HG03196 (cell line): ENCODE results near the gene NSMF.
"Not testable (repeated sequence)": the region's sequence is repeated elsewhere in the genome, so short reads cannot be mapped to it uniquely, and the experiment has no call there.

Experiments
- ATAC-seq: cut with Tn5 transposase; IDR thresholded peaks from one replicate; pipeline ENCODE4 v1.9.1; 2021; ENCODE audit not compliant: unreplicated experiment

NSMF gene

GRCh38 chr9:137477778-137478612, 18.9 kb upstream of the NSMF start:
- no peak for ATAC-seq

DNA sequence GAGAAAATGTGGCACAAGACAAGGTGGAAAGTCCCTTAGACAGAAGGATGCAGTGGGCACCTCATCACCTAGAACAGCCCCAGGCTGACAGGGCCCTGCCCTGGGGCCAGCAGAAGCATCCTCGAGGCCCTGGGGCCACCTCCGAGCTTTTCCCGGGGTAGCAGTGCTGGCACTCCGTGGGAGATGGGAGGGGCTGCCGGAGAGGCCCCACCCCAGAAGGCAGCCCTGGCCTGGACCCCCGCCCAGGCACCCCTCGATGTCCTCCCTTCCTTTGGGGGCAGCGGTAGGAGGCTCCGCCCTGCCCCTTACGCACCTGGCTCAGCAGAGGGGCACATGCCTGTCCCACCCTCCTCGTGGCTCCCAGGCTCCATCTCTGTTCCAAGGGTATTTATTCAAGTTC, 17.7 kb upstream of the NSMF start:
- no peak for ATAC-seq

GRCh38 chr9:137475666-137476065, 16.5 kb upstream of the NSMF start:
- no peak for ATAC-seq

DNA sequence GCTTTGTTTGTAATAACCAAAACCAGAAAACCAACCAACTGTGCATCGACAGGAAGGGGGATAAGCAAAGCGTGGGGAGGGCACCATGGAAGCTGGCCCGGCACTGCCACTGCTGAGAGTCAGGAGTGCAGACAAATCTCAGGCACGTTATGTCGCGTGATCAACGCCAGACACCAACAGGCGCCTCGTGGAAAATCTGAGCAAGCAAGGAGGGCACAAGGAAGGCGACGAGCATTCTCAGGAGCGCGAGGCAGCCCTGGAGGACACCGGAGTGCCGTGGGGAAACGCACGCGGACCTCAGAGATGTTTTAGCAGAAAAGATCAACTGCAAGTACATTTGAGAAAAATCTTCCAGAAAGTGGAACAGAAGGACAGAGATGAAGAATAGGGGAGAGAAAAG, 15.1 kb upstream of the NSMF start:
- ATAC-seq, result no peak

DNA sequence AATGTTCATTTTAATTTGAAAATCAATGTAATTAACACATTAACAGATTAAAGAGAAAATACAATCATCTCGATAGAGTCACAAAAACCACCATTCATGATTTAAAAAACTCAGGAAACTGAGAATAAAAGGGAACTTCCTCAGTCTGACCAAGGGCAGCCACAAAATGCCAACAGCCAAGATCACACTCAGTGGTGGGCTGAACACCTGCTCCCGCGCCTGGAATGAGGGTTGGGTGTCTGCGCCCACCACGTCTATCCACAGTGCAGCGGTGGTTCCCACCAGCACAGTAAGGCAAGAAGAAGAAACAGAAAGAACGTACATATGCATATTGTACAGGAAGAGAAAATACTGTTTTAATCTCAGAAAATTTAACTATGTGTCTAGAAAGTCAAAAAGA, 11.7 kb upstream of the NSMF start:
- ATAC-seq, result no peak

- no peak for ATAC-seq
Observed at GRCh38 chr9:137467896-137468295, 8.8 kb upstream of the NSMF start.

GRCh38 chr9:137467161-137467581, 8.0 kb upstream of the NSMF start:
- no peak for ATAC-seq

DNA sequence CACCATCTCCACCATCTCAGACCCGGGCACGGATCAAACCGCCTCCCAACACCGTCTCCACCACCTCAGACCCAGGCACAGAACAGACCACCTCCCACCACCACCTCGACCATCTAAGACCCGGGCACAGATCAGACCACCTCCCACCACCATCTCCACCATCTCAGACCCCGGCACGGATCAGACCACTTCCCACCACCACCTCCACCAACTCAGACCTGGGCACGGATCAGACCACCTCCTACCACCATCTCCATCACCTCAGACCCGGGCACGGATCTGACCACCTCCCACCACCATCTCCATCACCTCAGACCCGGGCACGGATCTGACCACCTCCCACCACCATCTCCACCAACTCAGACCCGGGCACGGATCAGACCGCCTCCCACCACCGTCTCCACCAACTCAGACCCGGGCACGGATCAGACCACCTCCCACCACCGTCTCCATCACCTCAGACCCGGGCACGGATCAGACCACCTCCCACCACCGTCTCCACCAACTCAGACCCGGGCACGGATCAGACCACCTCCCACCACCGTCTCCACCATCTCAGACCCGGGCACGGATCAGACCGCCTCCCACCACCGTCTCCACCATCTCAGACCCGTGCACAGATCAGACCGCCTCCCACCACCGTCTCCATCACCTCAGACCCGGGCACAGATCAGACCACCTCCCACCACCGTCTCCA, 7.4 kb upstream of the NSMF start:
- ATAC-seq, result not testable (repeated sequence)

GRCh38 chr9:137465720-137466388, 6.7 kb upstream of the NSMF start:
- ATAC-seq, result no peak

DNA sequence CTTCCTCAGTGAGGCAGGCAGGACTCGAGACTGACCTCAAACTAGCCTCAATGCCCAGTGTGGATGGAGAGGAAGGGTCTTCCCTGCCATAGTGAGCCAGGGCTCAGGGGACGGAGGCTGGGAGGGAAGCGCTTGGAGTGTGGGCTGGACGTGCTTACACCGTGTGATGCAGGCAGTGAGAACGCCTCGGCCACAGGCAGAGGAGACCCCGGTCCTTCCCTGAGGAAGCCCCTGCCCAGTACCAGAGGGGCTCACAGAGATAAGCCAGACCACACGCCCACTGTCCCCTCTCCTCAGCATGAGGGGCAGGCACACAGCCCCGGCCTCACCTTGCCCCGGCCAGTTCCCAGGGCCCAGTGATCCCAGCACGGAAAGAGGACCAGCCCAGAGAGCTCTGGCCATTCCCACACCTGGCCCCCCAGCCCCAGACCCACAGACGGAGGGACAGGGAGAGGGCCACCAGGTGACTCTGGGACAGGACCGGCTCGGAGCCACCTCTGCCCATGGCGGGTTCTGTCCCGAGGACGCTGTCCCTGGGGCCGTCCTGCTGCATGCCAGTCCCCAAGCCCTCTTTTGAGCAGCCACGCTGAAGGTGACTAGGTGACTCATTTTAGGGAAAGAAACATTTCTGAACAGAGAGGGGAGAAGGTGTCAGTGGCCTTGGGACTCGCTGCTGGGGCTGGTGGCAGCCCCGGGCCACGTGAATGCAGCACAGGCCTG, 6.0 kb upstream of the NSMF start:
- ATAC-seq, result no peak

GRCh38 chr9:137464291-137464999, 5.3 kb upstream of the NSMF start:
- ATAC-seq, result no peak

GRCh38 chr9:137463931-137464290, 4.8 kb upstream of the NSMF start:
- ATAC-seq, result no peak

- no peak for ATAC-seq
Observed at GRCh38 chr9:137462986-137463930, 4.1 kb upstream of the NSMF start.

DNA sequence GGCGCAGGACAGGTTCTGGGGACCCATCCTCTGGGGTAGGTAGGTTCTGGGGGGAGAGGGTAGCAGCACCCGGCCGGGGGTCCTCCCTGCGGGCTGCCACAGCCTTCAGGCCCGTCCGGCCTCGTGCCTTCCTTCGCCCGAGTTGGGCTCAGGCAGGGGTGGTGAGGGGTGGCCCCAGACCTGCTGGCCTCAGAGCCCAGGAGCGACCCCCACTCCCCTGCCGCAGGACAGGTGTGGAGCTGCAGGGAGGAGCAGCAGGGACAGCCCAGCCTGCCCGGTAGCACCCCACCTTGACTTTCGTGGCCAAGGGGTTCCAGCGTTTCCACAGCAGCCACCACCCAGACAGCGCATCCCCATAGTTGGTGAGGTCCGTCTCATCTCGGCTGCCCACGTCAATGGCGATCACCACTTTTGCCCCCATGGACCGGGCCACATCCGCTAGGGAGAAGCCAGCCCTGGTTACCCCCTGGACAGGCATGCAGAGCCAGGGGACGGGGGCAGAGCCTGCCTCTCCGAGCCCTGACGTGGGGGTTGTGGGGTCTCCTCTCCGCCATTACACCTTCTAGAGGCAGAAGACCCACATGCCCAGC, 3.4 kb upstream of the NSMF start:
- no peak for ATAC-seq

- ATAC-seq, result peak; percentile 40
Observed at GRCh38 chr9:137461663-137462395, 2.7 kb upstream of the NSMF start.

GRCh38 chr9:137461316-137461662, 2.2 kb upstream of the NSMF start:
- no peak for ATAC-seq

GRCh38 chr9:137460363-137461315, 1.5 kb upstream of the NSMF start:
- no peak for ATAC-seq
